ENCODE measurements around the gene RHOT2. TPM values are rescaled to one million over a fixed set of nuclear protein-coding genes. Genes with fewer than 3 reads are reported as not detected.

RHOT2 gene
- total and polyA plus RNA-seq, 2 of the 8 experiments (the other 6 are each of a cell fraction or from before 2014, with no cell fraction given), result 149 to 194 TPM

DNA sequence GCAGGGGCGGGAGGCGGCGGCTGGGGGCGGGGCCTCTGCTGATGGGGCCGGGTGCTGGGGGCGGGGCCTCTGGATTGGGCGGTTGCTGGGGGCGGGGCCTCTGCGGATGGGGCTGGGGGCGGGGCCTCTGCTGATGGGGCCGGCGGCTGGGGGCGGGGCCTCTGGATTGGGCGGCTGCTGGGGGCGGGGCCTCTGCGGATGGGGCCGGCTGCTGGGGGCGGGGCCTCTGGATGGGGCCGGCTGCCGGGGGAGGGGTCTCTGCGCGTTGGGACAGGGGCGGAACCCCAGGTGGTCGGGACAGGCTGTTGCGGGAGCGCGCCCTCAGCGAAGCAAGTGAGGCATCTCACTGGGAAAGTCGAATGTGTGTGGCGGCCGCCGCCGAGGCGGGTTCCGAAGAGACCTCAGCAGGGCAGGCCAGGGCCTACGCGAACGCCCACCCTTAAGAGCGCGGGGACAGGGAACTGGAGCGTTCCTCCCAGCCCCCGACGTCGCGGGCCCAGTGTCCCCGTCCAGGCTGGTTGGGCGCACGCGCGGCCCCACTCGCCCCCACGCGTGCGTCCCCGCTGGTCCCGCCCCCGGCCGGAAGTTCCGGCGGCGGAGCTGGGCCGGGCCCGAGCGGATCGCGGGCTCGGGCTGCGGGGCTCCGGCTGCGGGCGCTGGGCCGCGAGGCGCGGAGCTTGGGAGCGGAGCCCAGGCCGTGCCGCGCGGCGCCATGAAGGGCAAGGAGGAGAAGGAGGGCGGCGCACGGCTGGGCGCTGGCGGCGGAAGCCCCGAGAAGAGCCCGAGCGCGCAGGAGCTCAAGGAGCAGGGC is 12.1 kb downstream of the RHOT2 start, which contains the start of gene STUB1 (continued):
- TF ChIP-seq USF2 (IDR thresholded peaks at IDR 0.05; ENCODE audit: low read length), result no peak
- TF ChIP-seq PHF8 (conservative IDR thresholded peaks at IDR 0.05; ENCODE audit: low read depth, low read length), result peak; percentile 67
- peak; percentile 33 for TF ChIP-seq TAF1 (IDR thresholded peaks at IDR 0.05; ENCODE audit: low read depth, low read length)
- peak; percentile 51 for TF ChIP-seq KDM4A (IDR thresholded peaks at IDR 0.05; ENCODE audit: low read depth, low read length, severe bottlenecking)
- TF ChIP-seq SP2 (IDR thresholded peaks at IDR 0.05; ENCODE audit: low read length), result no peak
- peak; percentile 51; the same call in 1 of the 2 replicates for TF ChIP-seq TBP (IDR thresholded peaks at IDR 0.05; ENCODE audit: low read depth, low read length)
- TF ChIP-seq SIN3A (conservative IDR thresholded peaks at IDR 0.05 in 1 of 2, IDR thresholded peaks at IDR 0.05 in 1 of 2; ENCODE audit: low read depth in 1 of 2, low read length in 2 of 2), result peak in 1 of 2 experiments; percentile 36; a peak in 1 of 4 replicates

All from H1 (cell line).